Umbilical cord (tissue), 2 donors: ENCODE data around the gene NKAIN4. TPM values are rescaled to one million over a fixed set of nuclear protein-coding genes. Genes with fewer than 3 reads are reported as not detected.

Source experiments
- DNase-seq: peaks from one replicate; pipeline ENCODE4 v3.0.0-alpha.2; 2015; ENCODE audit warnings: low spot score
- total RNA-seq: library from RNA; depleted of rRNA; stranded (reverse); fragments of >200 nt; gene quantifications from one replicate; pipeline ENCODE4 v1.2.3, GENCODE V29; 2014; ENCODE audit warnings: low replicate concordance; ENCODE audit not compliant: insufficient read depth

The NKAIN4 gene
- total RNA-seq, 1 donor from 2014 or later: not detected

- DNase-seq: no peak
Measured at GRCh38 chr20:63288581-63289251, 34.5 kb upstream of the NKAIN4 start.

GRCh38 chr20:63287697-63288580, 33.7 kb upstream of the NKAIN4 start:
- DNase-seq: no peak

- no peak for DNase-seq
Measured at GRCh38 chr20:63286781-63287696, 32.8 kb upstream of the NKAIN4 start.

- DNase-seq: no peak
Measured at GRCh38 chr20:63285636-63286615, 31.7 kb upstream of the NKAIN4 start.

- DNase-seq: no peak
Measured at GRCh38 chr20:63284981-63285524, 30.8 kb upstream of the NKAIN4 start.

GRCh38 chr20:63284544-63284949, 30.3 kb upstream of the NKAIN4 start:
- no peak for DNase-seq

GRCh38 chr20:63284083-63284440, 29.8 kb upstream of the NKAIN4 start:
- DNase-seq: no peak

GRCh38 chr20:63283397-63284082, 29.3 kb upstream of the NKAIN4 start:
- no peak for DNase-seq

GRCh38 chr20:63282946-63283345, 28.7 kb upstream of the NKAIN4 start:
- DNase-seq: no peak

- DNase-seq: no peak
Measured at GRCh38 chr20:63281742-63282665, 27.7 kb upstream of the NKAIN4 start.

- no peak for DNase-seq
Measured at GRCh38 chr20:63280929-63281545, 26.8 kb upstream of the NKAIN4 start.

GRCh38 chr20:63280371-63280770, 26.1 kb upstream of the NKAIN4 start:
- DNase-seq: no peak

GRCh38 chr20:63279931-63280330, 25.7 kb upstream of the NKAIN4 start:
- DNase-seq: no peak

- DNase-seq: no peak
Measured at GRCh38 chr20:63278661-63279060, 24.4 kb upstream of the NKAIN4 start.

GRCh38 chr20:63277466-63278272, 23.4 kb upstream of the NKAIN4 start:
- DNase-seq: no peak

- DNase-seq: no peak
Measured at GRCh38 chr20:63276956-63277355, 22.7 kb upstream of the NKAIN4 start.

GRCh38 chr20:63275825-63276224, 21.6 kb upstream of the NKAIN4 start:
- no peak for DNase-seq
